T-helper 1 cell (primary cell): Measurements from ENCODE around the gene F13B.
"Not testable (repeated sequence)": the region's sequence is repeated elsewhere in the genome, so short reads cannot be mapped to it uniquely, and the experiment has no call there.

ENCODE experiments used
- DNase-seq, 5 donors: peaks; one replicate each; pipeline ENCODE4 v3.0.0-alpha.2; 2012 to 2020

F13B gene

DNA sequence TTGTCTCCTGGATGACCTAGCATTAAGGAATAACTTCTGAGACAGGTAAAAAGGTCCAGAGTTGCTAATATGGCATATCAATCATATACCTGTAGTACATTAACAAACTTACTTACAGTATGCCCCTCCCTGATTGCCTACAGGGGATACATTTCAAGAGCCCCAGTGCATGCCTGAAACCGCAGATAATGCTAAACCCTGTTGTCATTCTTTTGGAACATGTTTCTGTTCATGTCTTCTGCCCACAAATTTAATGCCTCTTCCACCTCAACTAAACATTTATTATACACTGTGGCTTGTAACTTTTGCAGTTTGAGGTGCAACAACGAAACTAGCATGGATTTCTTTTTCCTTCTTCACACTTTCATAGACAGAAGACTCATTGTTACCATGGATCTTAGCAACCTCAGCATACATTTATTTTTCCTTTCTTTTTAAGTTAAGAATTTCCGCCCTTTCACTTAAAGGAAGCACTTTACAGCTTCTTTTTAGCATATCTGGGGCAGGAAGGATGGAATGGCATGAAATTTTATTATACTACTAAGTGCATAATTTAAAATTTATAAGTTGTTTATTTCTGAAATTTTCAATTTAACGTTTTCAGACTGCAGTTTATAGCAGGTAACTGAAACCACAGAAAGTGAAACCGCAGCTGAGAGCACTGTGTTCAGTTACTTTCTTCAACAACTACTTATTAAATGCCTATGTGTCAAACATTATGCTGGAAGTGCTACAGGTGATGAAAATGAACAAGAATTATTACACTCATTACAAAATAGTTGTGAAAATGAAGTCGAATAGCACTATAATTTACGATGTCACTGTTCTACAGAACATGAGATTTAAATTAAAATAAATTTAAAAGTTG, 25.3 kb downstream of the F13B start:
- DNase-seq: no peak

DNA sequence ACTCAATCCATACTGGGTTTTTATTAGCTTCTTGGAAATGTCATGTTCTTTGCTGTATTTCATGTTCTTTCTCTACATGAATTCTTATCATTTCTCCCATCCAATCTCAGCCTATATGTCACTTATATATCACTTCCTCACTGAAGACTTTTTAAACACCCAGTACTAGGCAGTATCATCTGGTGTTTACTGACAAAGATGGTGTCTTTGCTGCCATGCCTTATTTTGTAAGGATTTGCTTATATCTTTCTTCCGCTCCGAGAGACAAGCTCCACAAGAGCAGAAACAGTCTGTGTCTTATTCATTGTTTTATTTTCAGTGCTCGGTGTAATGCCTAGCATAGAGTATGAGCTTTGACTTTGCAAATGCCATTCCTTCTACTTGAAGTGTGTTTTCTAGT, 30.2 kb downstream of the F13B start:
- no peak for DNase-seq

DNA sequence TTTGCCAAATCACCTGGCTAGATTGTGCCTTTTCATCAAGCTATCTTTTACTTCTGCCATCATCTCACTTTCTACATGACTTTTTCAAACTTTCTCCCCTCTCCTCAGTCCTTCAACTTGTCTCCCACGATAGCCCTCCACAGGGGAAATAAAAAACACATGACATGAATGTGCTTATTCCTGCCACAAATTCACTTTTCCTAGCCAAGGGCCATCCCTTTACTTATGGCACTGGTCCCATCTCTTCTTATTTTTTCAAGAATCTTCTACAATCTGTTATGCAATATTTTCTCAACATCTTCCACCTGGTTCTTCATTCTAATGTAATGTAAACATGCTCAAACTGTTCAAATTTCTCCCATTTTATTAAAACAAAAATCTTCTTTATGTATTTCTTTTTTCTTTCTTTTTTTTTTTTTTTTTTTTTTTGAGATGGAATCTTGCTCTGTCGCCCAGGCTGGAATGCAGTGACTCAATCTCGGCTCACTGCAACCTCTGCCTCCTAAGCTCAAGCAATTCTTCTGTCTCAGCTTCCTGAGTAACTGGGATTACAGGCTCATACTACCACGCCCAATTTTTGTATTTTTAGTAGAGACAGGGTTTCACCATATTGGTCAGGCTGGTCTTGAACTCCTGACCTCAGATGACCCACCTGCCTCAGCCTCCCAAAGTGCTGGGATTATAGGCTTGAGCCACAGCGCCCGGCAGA, 32.3 kb downstream of the F13B start:
- not testable (repeated sequence) for DNase-seq

DNA sequence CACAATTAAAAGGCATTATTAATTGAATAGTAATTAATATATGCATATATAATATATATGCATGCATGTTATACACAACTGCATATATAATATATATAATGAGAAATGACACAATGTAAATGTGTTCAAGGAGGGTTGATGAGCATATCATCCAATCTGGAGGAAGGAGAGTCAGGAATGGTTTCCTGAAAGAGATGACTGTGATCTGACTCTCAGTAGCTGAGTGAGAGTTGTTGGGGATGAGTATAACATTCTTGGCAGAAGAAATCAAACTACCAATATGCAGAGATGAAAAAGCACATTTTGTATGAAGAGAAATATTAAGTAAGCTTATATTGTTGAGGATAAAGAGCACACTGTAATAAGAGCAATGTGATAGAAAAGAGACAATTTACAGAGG, 37.3 kb downstream of the F13B start:
- no peak for DNase-seq

DNA sequence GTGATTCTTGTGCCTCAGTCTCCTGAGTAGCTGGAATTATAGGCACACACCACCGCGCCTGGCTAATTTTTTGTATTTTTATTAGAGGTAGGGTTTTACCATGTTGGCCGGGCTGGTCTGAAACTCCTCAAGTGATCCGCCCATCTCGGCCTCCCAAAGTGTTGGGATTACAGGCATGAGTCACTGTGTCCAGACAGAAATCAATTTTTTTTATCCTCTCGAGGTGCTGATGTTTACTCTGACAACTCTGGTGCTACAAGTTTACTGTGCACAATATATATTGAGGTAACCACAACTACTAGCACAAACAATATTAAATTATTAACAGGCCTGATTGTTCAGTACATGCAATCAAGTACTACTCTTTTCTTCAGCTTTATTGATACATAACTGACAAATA, 39.7 kb downstream of the F13B start:
- no peak for DNase-seq

DNA sequence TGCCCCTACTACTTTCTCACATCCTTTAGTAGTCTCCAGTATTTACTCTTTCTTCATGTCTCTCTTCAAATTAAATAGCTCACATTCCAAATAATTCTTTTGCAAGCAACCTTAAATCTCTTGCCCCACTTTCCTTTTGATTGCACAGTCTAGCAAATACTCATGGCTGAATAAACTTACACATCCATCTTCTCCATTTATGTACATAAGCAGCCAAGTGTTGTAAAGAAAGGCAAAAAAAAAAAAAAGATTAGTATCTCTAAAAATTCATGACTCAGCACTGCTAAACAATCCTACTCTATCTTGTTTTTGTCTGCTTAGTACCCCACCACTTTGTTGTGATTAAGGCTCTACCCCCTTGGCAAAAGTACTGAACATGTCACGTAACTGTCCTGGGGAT, 42.6 kb downstream of the F13B start:
- DNase-seq: no peak

DNA sequence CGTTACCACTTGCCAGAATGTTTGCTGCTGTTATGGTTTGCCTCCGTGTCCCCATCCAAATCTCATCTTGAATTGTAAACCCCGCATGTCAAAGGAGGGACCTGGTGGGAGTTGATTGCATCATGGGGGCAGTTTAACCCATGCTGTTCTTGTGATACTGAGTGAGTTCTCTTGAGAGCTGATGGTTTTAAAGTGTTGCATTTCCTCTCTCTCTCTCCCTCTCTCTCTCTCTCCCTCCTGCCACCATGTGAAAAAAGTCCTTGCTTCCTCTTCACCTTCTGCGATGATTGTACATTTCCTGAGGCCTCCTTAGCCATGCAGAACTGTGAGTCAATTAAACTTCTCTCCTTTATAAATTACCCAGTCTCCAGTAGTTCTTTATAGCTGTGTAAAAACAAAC, 45.3 kb downstream of the F13B start:
- no peak for DNase-seq

DNA sequence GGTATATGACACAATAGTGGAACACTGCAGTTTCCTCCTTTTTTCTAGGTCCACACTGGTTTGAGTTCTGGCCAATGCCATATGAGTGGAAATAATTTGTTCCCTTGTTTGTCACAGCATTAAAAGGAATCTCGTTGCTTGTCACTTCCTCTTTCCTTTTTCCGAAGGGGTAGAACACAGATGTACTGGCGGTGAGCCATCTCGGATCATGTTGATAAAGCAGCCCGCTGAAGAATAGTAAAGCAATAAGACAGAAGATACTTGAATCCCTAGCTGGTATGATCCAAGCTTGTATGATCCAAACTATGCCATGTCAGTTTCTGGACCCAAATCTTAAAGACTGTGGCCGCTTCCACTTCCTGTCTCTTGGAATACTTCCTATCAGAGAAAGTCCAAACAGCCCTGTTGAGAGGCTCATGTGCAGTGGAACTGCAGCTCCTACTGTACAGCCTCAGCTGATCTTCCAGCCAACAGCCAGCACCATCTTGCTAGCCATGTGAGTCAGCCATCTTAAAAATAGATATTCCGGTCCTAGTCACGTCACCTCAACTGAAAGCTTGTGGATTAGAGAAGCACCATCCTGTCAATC, 49.4 kb downstream of the F13B start:
- no peak for DNase-seq

DNA sequence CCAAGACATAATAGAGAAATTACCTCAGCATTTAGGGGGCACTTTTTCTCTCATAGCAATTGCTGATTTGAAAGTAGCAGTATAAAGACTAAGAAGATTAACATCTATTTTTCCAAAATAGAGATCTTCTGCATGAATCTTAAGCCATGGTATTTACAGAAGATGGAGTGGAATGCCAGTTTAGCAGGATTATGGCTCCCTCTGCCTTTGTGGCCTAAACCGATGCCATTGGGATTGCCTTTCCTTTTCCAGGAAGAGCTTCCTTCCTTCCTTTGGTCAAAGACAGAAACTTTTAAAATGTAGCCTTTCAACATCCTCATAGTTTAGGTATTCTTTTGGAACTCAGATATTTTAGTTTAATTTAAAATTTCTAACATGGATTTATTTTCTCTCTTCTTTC, 50.3 kb downstream of the F13B start:
- DNase-seq: no peak

DNA sequence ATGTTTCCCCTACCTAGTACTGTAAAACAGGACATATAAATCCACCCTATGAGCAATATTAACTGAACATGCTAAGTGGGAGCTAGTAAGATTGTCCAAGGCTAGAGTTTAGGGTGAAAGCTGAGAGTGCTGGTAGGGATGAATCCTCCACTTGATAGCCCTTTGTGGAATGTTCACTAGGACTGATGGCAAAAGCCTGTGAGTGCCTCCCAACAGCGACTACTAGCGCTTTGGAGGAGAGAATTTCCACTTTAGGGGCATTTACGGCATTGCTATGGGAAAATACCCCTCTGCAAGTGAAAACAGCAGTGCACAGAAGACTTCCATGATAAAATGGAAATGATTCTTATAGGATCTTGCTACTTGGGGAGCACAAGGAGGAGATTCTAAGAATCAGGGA, 53.8 kb downstream of the F13B start:
- DNase-seq: no peak

DNA sequence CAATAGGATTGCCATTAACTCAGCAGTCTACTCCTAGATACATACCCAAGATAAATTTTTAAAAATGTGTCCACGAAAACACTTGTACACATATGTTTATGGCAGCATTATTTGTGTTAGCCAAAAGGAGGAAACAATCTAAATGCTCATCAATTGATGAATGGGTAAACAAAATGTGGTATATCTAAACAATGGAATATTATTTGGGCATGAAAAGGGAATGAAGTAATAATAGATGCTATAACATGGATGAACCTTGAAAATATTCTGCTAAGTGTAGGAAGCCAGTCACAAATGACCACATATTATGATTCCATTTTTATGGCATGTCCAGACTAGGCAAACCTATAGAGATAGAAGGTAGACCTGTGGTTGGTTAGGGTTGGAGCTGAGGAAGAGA, 55.4 kb downstream of the F13B start:
- no peak for DNase-seq

DNA sequence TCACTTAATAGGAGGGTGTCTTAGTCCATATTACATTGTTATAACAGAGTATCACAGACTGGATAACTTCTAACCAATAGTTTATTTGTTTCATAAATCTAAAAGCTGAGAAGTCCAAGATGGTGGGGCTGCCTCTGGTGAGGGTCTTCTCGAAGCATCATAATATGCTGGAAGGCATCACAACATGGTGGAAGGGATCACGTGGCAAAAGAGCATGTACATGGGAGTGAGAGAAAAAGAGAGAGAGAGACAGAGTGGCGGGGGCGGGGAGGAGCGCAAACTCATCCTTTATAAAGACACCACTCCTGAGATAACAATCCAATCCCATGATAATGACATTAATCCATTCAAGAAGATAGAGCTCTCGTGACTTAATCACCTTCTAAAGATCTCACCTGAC, 58.2 kb downstream of the F13B start:
- no peak for DNase-seq

DNA sequence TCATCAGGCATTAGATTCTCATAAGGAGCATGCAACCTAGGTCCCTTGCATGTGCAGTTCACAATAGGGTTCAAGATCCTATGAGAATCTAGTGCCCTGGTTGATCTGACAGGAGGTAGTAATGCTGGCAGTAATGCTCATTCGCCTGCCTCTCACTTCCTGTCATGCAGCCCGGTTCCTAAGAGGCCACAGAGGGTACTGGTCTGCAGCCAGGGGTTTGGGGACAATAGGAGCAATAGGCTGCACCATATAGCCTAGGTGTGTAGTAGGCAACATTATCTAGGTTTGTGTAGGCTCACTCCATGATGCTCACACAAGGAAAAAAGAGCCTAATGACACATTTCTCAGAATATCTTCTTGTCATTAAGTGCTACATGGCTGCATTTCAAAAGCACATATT, 63.9 kb downstream of the F13B start:
- no peak for DNase-seq

DNA sequence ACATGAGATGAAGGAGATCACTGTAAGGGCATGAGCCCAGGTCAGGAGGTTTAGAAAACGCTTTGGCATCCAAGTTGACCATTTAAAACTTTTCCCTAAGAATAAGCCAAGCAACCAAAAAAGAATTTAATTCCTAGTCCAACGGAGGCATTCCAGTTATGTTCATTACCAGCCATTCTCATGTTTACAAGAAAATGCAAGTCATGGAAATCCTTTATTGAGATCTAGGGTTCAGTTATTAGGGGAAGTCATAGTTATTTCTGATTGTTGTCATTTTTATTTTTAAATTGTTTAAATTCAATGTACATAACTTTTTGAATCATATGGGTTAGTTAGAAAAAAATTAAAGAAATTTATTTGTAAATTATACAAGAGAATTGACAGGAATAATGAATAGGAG, 65.2 kb downstream of the F13B start:
- DNase-seq: no peak

DNA sequence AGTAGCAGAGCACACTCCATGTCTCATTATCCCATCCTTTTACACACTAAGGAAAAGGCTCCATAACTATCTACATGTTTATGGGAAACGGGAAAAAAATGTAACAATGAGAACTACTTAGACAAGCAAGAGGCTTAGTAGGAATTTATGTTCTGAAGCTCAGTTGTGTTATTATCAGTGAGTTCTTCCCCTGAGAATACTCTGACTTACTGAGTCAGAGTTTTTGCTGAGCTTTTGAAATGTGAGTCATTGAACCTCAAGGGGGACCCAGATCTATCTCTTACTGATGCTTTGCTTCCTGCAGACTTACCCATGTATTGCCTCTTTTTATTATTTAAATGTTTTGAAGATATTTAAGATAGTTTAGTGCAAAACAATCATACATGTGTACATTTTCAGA, 69.6 kb downstream of the F13B start:
- no peak for DNase-seq

DNA sequence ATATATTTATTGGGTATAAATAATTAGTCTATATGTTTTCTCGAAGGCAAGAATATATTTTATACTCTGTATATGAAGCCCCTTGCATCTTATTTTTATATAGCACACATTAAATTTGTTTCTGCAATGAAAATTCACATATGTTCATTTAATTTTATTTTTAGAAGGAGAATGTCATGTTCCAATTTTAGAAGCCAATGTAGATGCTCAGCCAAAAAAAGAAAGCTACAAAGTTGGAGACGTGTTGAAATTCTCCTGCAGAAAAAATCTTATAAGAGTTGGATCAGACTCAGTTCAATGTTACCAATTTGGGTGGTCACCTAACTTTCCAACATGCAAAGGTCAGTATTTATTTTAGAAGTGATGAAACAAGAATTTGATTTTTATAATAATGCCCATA, 73.1 kb downstream of the F13B start:
- DNase-seq: no peak

DNA sequence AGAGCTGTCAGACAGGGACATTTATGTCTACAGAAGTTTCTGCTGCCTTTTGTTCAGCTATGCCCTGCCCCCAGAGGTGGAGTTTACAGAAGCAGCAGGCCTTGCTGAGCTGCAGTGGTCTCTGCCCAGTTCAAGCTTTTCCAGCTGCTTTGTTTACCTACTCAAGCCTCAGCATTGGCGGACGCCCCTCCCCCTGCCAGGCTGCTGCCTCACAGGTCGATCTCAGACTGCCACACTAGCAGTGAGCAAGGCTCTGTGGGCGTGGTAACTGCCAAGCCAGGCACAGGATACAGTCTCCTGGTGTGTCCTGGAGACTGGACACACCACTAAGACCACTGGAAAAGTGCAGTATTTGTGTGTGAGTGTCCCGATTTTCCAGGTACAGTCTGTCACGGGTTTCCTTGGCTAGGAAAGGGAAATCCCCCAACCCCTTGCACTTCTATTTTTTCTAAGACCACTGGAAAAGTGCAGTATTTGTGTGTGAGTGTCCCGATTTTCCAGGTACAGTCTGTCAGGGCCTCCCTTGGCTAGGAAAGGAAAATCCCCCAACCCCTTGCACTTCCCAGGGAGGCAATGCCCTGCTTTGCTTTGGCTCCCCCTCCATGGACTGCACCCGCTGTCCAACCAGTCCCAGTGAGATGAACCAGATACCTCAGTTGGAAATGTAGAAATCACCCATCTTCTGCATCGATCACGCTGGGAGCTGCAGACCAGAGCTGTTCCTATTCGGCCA, 75.0 kb downstream of the F13B start:
- DNase-seq: not testable (repeated sequence)
